K562 (cell line): ENCODE data around the gene TCF25. TPM values are rescaled to one million over a fixed set of nuclear protein-coding genes. Genes with fewer than 3 reads are reported as not detected.

Experiments used
- CHD7 ChIP-seq: fragments of 200-600 bp; sonication (generic); IDR thresholded peaks from one replicate; pipeline ENCODE4 v1.6.1; 2012; ENCODE audit warnings: mild to moderate bottlenecking, low read depth, low read length, inconsistent platforms
- CTCFL ChIP-seq: IDR thresholded peaks from 2 replicates; pipeline ENCODE4 v1.6.1; 2011; ENCODE audit warnings: borderline replicate concordance, low read depth, mild to moderate bottlenecking, moderate library complexity, low read length; ENCODE audit not compliant: insufficient read depth, poor library complexity, severe bottlenecking
- KLF16 ChIP-seq: IDR thresholded peaks from 2 replicates; pipeline ENCODE4 v1.6.1; 2016; ENCODE audit warnings: antibody characterized with exemption
- MED1 ChIP-seq: sonication (generic); formaldehyde crosslinking; IDR thresholded peaks from 2 replicates; pipeline ENCODE4 v1.8.1; 2023; ENCODE audit warnings: missing genetic modification reagents, borderline replicate concordance
- POLR3G ChIP-seq: IDR thresholded peaks from 2 replicates; pipeline ENCODE4 v1.6.1; 2011; ENCODE audit not compliant: insufficient read length, insufficient replicate concordance; ENCODE audit errors: extremely low read depth
- RREB1 ChIP-seq: fragments of 250-450 bp; sonication (Bioruptor Pico); IDR thresholded peaks from 2 replicates; pipeline ENCODE4 v1.4.0; 2020
- TSC22D4 ChIP-seq: fragments of 450-650 bp; IDR thresholded peaks from 2 replicates; pipeline ENCODE4 v1.6.1; 2016; ENCODE audit warnings: missing genetic modification characterization, missing biosample characterization, control low read depth
- polyA plus RNA-seq, 8 experiments: library from polyadenylated mRNA; depleted of rRNA in 4 of 8; stranded (reverse) in 5 of 8; unstranded in 3 of 8; fragments of >200 nt; fragmentation: Nextera tagmentation in 2 of 8; fragmentation: Illumina TruSeq in 1 of 8; extraction: Ambion mirVana in 2 of 8; extraction: Trizol in 1 of 8; gene quantifications; 2 replicates each; pipeline versions ENCODE4 v1.2.1 to v1.2.3, GENCODE V29; 2011 to 2014; ENCODE audit warnings: inconsistent platforms in 1 of 8, missing spikeins in 1 of 8
- total RNA-seq, 7 experiments: library from RNA; depleted of rRNA in 6 of 7; stranded (reverse); fragments of >200 nt in 6 of 7; fragmentation: Illumina TruSeq in 2 of 7; extraction: Trizol in 2 of 7; gene quantifications; 2 replicates each; pipeline versions ENCODE4 v1.2.1 to v1.2.3, GENCODE V29; 2011 to 2021; ENCODE audit warnings: low replicate concordance in 1 of 7

TCF25 gene
- total and polyA plus RNA-seq, 9 of the 15 experiments (the other 6 are each of a cell fraction or from before 2014, with no cell fraction given): 9.0 to 154 (median 83.8) TPM

GRCh38 chr16:89828199-89828869, 45.1 kb upstream of the TCF25 start, which contains the start of gene SPIRE2 (continued):
- no peak for TF ChIP-seq CTCFL
- TF ChIP-seq POLR3G: no peak
- no peak for TF ChIP-seq MED1 (CRISPR knock-in tag)
- TF ChIP-seq TSC22D4 (tag): no peak
- TF ChIP-seq CHD7: no peak
- no peak for TF ChIP-seq KLF16
- TF ChIP-seq RREB1 (CRISPR knock-in tag): no peak
